IPS-18c (cell line): ENCODE data around the gene EXOC4.
"Not testable (repeated sequence)": the region's sequence is repeated elsewhere in the genome, so short reads cannot be mapped to it uniquely, and the experiment has no call there.

Source experiments
- H3K4me3 ChIP-seq: 2 replicates; pipeline ENCODE4 v1.7.0; 2013; ENCODE audit warnings: low read depth, mild to moderate bottlenecking, low read length, moderate library complexity; ENCODE audit not compliant: insufficient read depth
- H3K9me3 ChIP-seq: one replicate; pipeline ENCODE4 v1.6.1; 2013; ENCODE audit warnings: mild to moderate bottlenecking, low read length, moderate library complexity; ENCODE audit not compliant: control insufficient read depth, insufficient read depth

Gene EXOC4

GRCh38 chr7:133623721-133624120, 370.8 kb downstream of the EXOC4 start:
- Histone ChIP-seq H3K4me3 (no peak overlapping the region), H3K9me3 (no peaks in the 10 kb centered on the region)

DNA sequence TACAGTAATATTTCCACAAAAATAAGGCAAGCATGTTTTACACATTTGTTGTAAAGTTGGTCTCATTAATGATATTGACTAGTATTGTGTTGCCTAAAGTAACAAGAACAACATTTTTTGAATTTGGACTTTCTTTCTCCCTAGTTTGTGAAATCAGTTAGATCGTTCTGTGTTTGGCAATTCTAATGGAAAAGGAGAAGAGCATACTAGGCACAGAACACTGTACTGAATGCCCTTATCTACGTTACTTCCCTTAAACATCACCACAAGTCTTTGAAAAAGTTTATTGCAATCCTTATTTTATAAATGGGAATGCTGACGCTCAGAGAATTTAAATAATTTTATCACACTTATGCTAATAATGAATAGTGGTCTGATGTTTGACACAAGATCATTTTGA, 372.2 kb downstream of the EXOC4 start:
- H3K4me3 ChIP-seq, result no peak overlapping the region
- H3K9me3 ChIP-seq, result no peaks in the 10 kb centered on the region

DNA sequence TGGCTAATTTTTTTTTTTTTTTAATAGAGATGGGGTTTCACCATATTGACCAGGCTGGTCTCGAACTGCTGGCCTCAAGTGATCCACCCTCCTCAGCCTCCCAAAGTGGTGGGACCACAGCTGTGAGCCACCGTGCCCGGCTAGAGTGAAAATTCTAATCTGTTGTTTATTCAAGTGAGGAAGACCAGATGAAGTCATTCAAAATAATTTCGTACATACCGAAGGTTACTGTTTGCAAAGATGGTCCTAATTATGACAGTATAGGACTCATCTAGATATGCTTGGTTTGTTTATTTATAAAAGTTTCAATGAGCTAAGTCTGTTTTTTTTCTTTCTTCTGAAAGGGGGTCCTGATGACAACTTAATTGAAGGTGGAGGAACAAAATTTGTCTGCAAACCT, 376.8 kb downstream of the EXOC4 start:
- Histone ChIP-seq H3K9me3 (no peaks in the 10 kb centered on the region), H3K4me3 (no peak overlapping the region)

GRCh38 chr7:133633055-133633454, 380.2 kb downstream of the EXOC4 start:
- Histone ChIP-seq H3K9me3 (no peaks in the 10 kb centered on the region), H3K4me3 (no peak overlapping the region)

DNA sequence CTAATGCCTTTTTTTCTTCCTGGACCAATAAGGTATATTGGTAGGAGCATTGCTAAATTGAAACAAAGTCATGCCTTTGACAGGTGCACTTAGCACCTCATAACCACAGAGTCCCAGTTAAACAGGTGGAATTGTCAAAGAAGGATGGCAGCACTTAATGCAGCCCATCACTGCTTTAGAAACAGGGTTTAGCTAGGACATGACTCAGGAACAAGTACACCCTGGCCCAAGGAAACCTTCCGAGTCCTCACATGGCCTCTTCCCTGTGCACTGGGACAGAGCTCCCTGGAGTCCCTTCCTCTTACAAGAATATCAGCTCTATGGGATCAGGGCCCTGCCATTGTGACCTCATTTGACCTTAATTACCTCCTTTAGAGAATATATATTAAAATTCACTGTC, 382.7 kb downstream of the EXOC4 start:
- Histone ChIP-seq H3K4me3 (no peak overlapping the region), H3K9me3 (no peaks in the 10 kb centered on the region)

DNA sequence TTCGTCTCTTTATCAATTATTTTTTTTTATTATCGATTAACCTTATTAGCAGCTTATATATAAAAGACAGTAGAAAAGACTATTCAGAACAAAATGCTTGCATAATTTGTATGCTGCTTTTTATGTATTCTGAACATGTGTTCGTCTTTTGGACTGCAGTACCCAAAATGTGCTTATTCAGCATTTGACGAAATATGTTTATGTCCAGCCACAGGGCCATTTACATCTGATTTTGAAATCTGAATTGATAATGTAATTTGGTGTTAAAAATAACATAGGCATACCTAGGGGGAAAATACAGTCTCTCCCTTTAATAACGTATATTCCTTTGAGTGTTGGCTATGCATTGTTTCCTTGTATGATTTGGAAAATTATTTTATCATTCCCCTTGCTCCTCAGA, 386.0 kb downstream of the EXOC4 start:
- Histone ChIP-seq H3K4me3 (no peak overlapping the region), H3K9me3 (no peaks in the 10 kb centered on the region)

DNA sequence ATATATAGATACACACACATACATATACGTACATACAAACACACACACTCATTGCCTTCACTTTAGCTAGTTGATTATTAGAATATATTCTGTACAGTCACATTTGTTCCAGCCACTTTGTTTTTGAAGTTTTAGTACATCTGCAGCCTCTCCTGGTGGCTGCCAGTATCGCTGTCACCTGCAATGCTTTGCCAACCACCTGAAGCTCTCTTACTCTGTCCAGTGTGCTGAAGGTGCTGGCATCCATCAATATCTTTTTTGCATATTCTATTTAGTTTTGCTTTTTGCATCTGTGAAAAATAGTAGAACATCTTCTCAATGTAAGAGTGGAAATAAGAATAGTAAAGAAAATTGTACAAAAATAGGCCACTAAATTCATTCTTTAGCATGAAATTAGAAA, 388.6 kb downstream of the EXOC4 start:
- H3K9me3 ChIP-seq, result no peaks in the 10 kb centered on the region
- H3K4me3 ChIP-seq, result no peak overlapping the region

DNA sequence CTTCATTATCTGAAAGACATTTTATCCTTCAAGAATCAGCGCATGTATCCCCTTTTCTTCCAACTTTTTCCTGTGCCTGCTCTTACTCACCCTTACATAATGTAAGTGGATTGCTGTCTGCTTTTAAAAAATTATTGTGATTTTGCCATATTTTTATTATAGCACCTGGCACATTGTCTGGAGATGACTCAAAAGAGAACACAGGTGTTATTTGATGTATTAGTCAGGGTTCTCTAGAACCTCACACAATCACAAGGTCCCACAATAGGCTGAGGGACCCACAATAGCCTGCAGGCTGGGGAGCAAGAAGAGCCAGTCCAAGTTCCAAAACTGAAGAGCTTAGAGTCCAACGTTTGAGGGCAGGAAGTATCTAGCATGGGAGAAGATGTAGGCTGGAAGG, 390.0 kb downstream of the EXOC4 start:
- Histone ChIP-seq H3K4me3 (no peak overlapping the region), H3K9me3 (no peaks in the 10 kb centered on the region)

- H3K9me3 ChIP-seq, H3K4me3 ChIP-seq: not testable (repeated sequence)
Measured at GRCh38 chr7:133643652-133644051, 390.8 kb downstream of the EXOC4 start.

DNA sequence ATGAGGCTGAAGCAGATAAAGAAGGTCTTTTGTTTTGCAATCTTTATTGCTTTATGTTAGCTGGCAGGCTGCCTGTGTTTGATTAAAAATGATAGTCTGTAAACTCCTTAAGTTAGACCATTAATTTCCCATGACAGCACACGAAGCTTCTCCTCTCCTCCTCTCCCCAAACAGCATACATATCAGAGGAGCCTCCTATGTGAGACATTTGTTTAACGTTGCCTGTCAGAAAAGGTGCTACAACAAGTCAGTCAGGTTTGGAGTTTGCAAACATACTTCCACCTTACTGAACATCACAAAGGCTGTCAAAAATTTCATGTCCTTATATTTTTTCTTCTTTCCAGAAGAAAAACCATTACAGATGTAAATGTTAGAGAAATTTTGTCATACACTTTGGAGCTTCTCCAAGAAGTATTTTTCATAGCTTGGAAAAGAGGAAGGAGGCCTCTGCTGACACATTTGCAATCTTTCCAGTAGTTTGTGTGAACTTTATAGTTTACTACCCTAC, 393.1 kb downstream of the EXOC4 start:
- no peaks in the 10 kb centered on the region for H3K9me3 ChIP-seq
- H3K4me3 ChIP-seq, result no peak overlapping the region

- Histone ChIP-seq H3K4me3 (no peak overlapping the region), H3K9me3 (no peaks in the 10 kb centered on the region)
Measured at GRCh38 chr7:133646472-133647315, 393.8 kb downstream of the EXOC4 start.

GRCh38 chr7:133649593-133649992, 396.7 kb downstream of the EXOC4 start:
- Histone ChIP-seq H3K4me3 (no peak overlapping the region), H3K9me3 (no peaks in the 10 kb centered on the region)

- Histone ChIP-seq H3K4me3 (no peak overlapping the region), H3K9me3 (no peaks in the 10 kb centered on the region)
Measured at GRCh38 chr7:133650069-133650468, 397.2 kb downstream of the EXOC4 start.

- Histone ChIP-seq H3K9me3 (no peaks in the 10 kb centered on the region), H3K4me3 (no peak overlapping the region)
Measured at GRCh38 chr7:133650487-133651300, 397.8 kb downstream of the EXOC4 start.

DNA sequence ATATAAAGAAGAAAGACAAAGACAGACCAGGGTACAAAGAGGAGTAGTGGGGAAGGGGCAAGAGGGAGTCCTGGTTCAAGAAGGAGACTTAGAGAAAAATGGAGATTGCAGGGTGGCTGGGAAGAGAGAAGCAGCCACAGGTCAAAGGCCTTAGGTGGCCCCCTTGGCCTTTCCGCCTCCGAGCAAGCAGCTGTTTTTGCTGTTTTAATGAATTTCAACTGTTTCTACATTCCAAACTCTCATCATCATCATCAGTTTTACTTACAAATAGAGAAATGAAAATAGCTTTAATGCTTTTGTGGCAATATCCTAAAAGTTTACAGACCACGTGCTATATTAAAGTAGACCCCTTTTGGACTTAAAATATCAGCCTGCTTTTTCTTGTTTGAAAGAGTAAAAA, 399.7 kb downstream of the EXOC4 start:
- Histone ChIP-seq H3K9me3 (no peaks in the 10 kb centered on the region), H3K4me3 (no peak overlapping the region)

GRCh38 chr7:133654547-133654946, 401.7 kb downstream of the EXOC4 start:
- Histone ChIP-seq H3K9me3 (no peaks in the 10 kb centered on the region), H3K4me3 (no peak overlapping the region)

DNA sequence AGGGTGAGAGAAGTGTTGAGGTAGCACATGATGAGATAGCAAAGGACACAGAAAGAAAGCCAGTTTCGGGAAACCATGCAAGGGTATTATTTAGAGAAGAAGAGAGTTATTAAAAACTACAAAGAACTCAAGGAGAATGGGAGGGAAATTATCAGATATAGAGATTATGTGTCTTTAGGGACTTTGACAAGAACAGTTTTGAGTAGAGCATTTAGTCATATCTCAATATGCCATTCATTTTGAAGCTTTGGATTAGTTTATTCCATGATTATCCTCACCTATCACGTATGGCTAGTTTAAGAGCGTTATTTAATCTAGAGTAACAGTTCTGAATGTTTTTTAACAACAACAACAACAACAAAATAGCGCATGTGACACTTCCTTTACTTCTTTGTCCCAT, 409.4 kb downstream of the EXOC4 start:
- Histone ChIP-seq H3K9me3 (no peaks in the 10 kb centered on the region), H3K4me3 (no peak overlapping the region)

DNA sequence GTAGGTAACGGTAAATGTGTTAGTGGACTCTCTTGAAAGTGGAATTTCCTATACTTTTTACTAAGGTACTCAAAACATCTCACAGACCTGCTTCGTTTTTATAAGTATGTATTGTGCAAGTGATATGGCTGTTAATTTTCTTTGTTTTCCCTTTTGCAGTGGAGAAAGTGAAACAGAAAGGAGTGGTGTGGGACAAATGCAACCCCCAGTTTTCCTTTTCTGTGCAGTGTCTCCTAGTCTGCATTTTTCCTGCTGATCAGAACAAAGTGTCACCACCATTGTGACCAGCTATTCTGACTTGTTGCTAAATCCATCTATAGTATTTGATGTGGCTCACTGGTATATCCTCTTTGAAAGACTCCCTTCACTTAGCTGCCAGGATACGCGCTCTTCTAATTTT, 410.0 kb downstream of the EXOC4 start:
- H3K4me3 ChIP-seq, result no peak overlapping the region
- no peaks in the 10 kb centered on the region for H3K9me3 ChIP-seq
